Activated CD8-positive, alpha-beta memory T cell treated with anti-CD3 and anti-CD28 coated beads for 24 hours (primary cell): Measurements from ENCODE around the gene SEZ6.

Experiments used
- DNase-seq: peaks from one replicate; pipeline ENCODE4 v3.0.0-alpha.2; 2020

Gene SEZ6

GRCh38 chr17:29036584-29036983, 30.8 kb upstream of the SEZ6 start:
- DNase-seq = no peak

- no peak for DNase-seq
Observed at GRCh38 chr17:29034510-29034909, 28.7 kb upstream of the SEZ6 start.

- DNase-seq = no peak
Observed at GRCh38 chr17:29032857-29033197, 27.0 kb upstream of the SEZ6 start.

GRCh38 chr17:29032013-29032856, 26.4 kb upstream of the SEZ6 start:
- no peak for DNase-seq

GRCh38 chr17:29031488-29031887, 25.7 kb upstream of the SEZ6 start:
- no peak for DNase-seq

GRCh38 chr17:29024316-29024952, 18.6 kb upstream of the SEZ6 start:
- no peak for DNase-seq

- DNase-seq = no peak
Observed at GRCh38 chr17:29022074-29022473, 16.2 kb upstream of the SEZ6 start.

- no peak for DNase-seq
Observed at GRCh38 chr17:29021226-29021625, 15.4 kb upstream of the SEZ6 start.

GRCh38 chr17:29020576-29020975, 14.7 kb upstream of the SEZ6 start:
- DNase-seq = no peak

- no peak for DNase-seq
Observed at GRCh38 chr17:29019475-29020181, 13.8 kb upstream of the SEZ6 start.

GRCh38 chr17:29018788-29019474, 13.1 kb upstream of the SEZ6 start:
- no peak for DNase-seq

- DNase-seq = no peak
Observed at GRCh38 chr17:29016345-29017210, 10.7 kb upstream of the SEZ6 start.

- DNase-seq = no peak
Observed at GRCh38 chr17:29014716-29015115, 8.9 kb upstream of the SEZ6 start.

- no peak for DNase-seq
Observed at GRCh38 chr17:29012535-29012934, 6.7 kb upstream of the SEZ6 start.

- no peak for DNase-seq
Observed at GRCh38 chr17:29010586-29010985, 4.8 kb upstream of the SEZ6 start.

- DNase-seq = no peak
Observed at GRCh38 chr17:29010129-29010528, 4.3 kb upstream of the SEZ6 start.

- DNase-seq = no peak
Observed at GRCh38 chr17:29008591-29008990, 2.8 kb upstream of the SEZ6 start.

- DNase-seq = no peak
Observed at GRCh38 chr17:29007860-29008455, 2.1 kb upstream of the SEZ6 start.

- no peak for DNase-seq
Observed at GRCh38 chr17:29007456-29007855, 1.6 kb upstream of the SEZ6 start.

- no peak for DNase-seq
Observed at GRCh38 chr17:29004081-29004692, 1.6 kb downstream of the SEZ6 start.

- DNase-seq = no peak
Observed at GRCh38 chr17:29003289-29003688, 2.5 kb downstream of the SEZ6 start.

GRCh38 chr17:29002811-29003210, 3.0 kb downstream of the SEZ6 start:
- DNase-seq = no peak
